ENCODE data around the gene SVOPL. TPM values are rescaled to one million over a fixed set of nuclear protein-coding genes. Genes with fewer than 3 reads are reported as not detected.

Gene SVOPL
- polyA plus RNA-seq, 3 donors, result not detected

DNA sequence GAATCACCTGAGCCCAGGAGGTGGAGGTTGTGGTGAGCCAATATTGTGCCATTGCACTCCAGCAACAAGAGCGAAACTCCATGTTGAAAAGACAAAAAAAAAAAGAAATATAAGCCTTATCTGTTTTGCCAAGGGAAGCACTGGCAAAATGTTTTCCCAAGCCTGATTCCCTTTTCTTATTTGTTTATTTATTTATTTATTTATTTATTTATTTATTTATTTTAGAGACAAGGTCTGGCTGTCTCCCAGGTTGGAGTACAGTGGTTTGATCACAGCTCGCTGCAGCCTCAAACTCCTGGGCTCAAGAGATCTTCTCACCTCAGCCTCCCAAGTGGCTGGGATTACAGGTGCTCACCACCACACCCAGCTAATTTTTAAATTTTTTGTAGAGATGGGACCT is 44.2 kb downstream of the SVOPL start:
- Histone ChIP-seq H3K4me1 (ENCODE audit: control insufficient read depth in 1 of 2, insufficient read depth in 2 of 2, low read length in 2 of 2) (no peaks in the 10 kb centered on the region), H3K79me2 (ENCODE audit: insufficient read depth, low read length) (no peaks in the 10 kb centered on the region), H3K36me3 (replicated peaks in 1 of 2; ENCODE audit: control insufficient read depth in 1 of 2, insufficient read depth in 2 of 2, low read length in 2 of 2) (no peaks in the 10 kb centered on the region), H2AFZ (ENCODE audit: insufficient read depth, low read depth, low read length, poor library complexity, severe bottlenecking) (no peak overlapping the region), H4K20me1 (ENCODE audit: insufficient read depth, low read length) (no peaks in the 10 kb centered on the region), H3K4me3 (replicated peaks in 1 of 3; ENCODE audit: low read depth in 2 of 3, low read length in 3 of 3) (no peak overlapping the region), H3K4me2 (replicated peaks; ENCODE audit: extremely low read depth, low read length, poor library complexity, severe bottlenecking) (no peak overlapping the region), H3K9me3 (replicated peaks in 1 of 2; ENCODE audit: control insufficient read depth in 1 of 2, insufficient read depth in 1 of 2, low read length in 2 of 2) (peaks cover 0 to 16% of the 10 kb centered on the region in 2 donors), H3K9ac (ENCODE audit: insufficient read depth, low read length, poor library complexity, severe bottlenecking) (no peak overlapping the region), H3K27me3 (ENCODE audit: control insufficient read depth in 2 of 2, insufficient read depth in 2 of 2, low read length in 2 of 2) (no peaks in the 10 kb centered on the region), H3K27ac (ENCODE audit: low read depth in 1 of 2, low read length in 2 of 2) (no peak overlapping the region)
- Mint-ChIP-seq H3K27ac (no peak overlapping the region), H3K9me3 (peaks cover 2 to 25% (median 6%) of the 10 kb centered on the region in 7 donors), H3K36me3 (no peaks in the 10 kb centered on the region), H3K4me3 (no peak overlapping the region), H3K4me1 (no peaks in the 10 kb centered on the region), H3K27me3 (ENCODE audit: low read depth in 3 of 3) (peaks cover 0 to 2% (median 2%) of the 10 kb centered on the region in 3 donors)
- DNase-seq, result no peak
- TF ChIP-seq, protein P1, sequence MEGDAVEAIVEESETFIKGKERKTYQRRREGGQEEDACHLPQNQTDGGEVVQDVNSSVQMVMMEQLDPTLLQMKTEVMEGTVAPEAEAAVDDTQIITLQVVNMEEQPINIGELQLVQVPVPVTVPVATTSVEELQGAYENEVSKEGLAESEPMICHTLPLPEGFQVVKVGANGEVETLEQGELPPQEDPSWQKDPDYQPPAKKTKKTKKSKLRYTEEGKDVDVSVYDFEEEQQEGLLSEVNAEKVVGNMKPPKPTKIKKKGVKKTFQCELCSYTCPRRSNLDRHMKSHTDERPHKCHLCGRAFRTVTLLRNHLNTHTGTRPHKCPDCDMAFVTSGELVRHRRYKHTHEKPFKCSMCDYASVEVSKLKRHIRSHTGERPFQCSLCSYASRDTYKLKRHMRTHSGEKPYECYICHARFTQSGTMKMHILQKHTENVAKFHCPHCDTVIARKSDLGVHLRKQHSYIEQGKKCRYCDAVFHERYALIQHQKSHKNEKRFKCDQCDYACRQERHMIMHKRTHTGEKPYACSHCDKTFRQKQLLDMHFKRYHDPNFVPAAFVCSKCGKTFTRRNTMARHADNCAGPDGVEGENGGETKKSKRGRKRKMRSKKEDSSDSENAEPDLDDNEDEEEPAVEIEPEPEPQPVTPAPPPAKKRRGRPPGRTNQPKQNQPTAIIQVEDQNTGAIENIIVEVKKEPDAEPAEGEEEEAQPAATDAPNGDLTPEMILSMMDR (IDR thresholded peaks at IDR 0.05), result no peak
- intact Hi-C loops (cut with micrococcal nuclease), result no loop called here
- no CpG with 5 or more reads among the region's 2 CpGs for WGBS (ENCODE audit: insufficient coverage)

DNA sequence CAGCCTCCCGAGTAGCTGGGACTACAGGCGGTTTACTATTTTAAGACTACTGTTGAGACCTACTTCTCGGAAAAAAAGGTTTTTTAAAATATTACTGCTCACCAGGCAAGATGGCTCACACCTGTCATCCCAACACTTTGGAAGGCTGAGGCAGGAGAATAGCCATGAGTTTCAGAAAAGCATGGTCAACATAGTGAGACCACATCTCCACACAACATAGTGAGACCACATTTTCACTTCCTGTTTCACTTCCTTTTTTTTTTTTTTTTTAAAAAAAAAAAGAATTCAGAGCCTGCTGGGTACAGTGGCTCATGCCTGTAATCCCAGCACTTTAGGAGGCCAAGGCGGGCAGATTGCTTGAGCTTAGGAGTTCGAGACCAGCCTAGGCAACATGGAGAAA is 46.5 kb downstream of the SVOPL start:
- TF ChIP-seq, protein P1 (IDR thresholded peaks at IDR 0.05), result no peak
- H3K27ac ChIP-seq (ENCODE audit: low read depth in 1 of 2, low read length in 2 of 2), result no peak overlapping the region
- Mint-ChIP-seq H3K36me3 (no peaks in the 10 kb centered on the region), H3K27me3 (ENCODE audit: low read depth in 3 of 3) (peaks cover 0 to 2% (median 2%) of the 10 kb centered on the region in 3 donors), H3K27ac (no peak overlapping the region), H3K4me3 (no peak overlapping the region), H3K9me3 (peaks cover 2 to 28% (median 6%) of the 10 kb centered on the region in 7 donors), H3K4me1 (no peaks in the 10 kb centered on the region)
- H3K9me3 ChIP-seq (replicated peaks in 1 of 2; ENCODE audit: control insufficient read depth in 1 of 2, insufficient read depth in 1 of 2, low read length in 2 of 2), result peaks cover 0 to 16% of the 10 kb centered on the region in 2 donors
- no peak overlapping the region for H3K4me3 ChIP-seq (replicated peaks in 1 of 3; ENCODE audit: low read depth in 2 of 3, low read length in 3 of 3)
- no peaks in the 10 kb centered on the region for H3K36me3 ChIP-seq (replicated peaks in 1 of 2; ENCODE audit: control insufficient read depth in 1 of 2, insufficient read depth in 2 of 2, low read length in 2 of 2)
- H3K9ac ChIP-seq (ENCODE audit: insufficient read depth, low read length, poor library complexity, severe bottlenecking), result no peak overlapping the region
- H3K79me2 ChIP-seq (ENCODE audit: insufficient read depth, low read length), result no peaks in the 10 kb centered on the region
- WGBS (ENCODE audit: insufficient coverage), result 100% methylated on average over 2 of the region's 5 CpGs
- DNase-seq, result no peak
- no peak overlapping the region for H2AFZ ChIP-seq (ENCODE audit: insufficient read depth, low read depth, low read length, poor library complexity, severe bottlenecking)
- intact Hi-C loops (cut with micrococcal nuclease), result no loop called here
- no peaks in the 10 kb centered on the region for H4K20me1 ChIP-seq (ENCODE audit: insufficient read depth, low read length)
- H3K27me3 ChIP-seq (ENCODE audit: control insufficient read depth in 2 of 2, insufficient read depth in 2 of 2, low read length in 2 of 2), result no peaks in the 10 kb centered on the region
- H3K4me2 ChIP-seq (replicated peaks; ENCODE audit: extremely low read depth, low read length, poor library complexity, severe bottlenecking), result no peak overlapping the region
- H3K4me1 ChIP-seq (ENCODE audit: control insufficient read depth in 1 of 2, insufficient read depth in 2 of 2, low read length in 2 of 2), result no peaks in the 10 kb centered on the region

Measured in CD14-positive monocyte (primary cell).